Muscle of back (tissue), 11 donors: ENCODE results near the gene MORC2. TPM values are rescaled to one million over a fixed set of nuclear protein-coding genes. Genes with fewer than 3 reads are reported as not detected.

Experiments used
- DNase-seq, 3 donors: peaks; one replicate each; pipeline versions ENCODE4 v3.0.0 to v3.0.0-alpha.2; 2013
- polyA plus RNA-seq, 10 donors: library from polyadenylated mRNA; unstranded; fragments of 120-200 nt; gene quantifications; one replicate each; pipeline ENCODE4 v1.2.1, GENCODE V29; 2013; ENCODE audit not compliant: insufficient read length in 10 of 10

Gene MORC2
- polyA plus RNA-seq, 10 donors: 20.7 to 29.8 (median 24.8) TPM

GRCh38 chr22:30922151-30922611 lies 46.4 kb downstream of the MORC2 start:
- DNase-seq: peak; percentile 17 to 82 (median 58)

GRCh38 chr22:30921108-30921507 lies 47.5 kb downstream of the MORC2 start:
- DNase-seq: no peak

- peak; percentile 40 to 81 (median 67) for DNase-seq
Observed at GRCh38 chr22:30920407-30920806, 48.2 kb downstream of the MORC2 start.

GRCh38 chr22:30919973-30920372 lies 48.6 kb downstream of the MORC2 start:
- DNase-seq: no peak

GRCh38 chr22:30918761-30919160 lies 49.8 kb downstream of the MORC2 start:
- DNase-seq: no peak

GRCh38 chr22:30910358-30910757 lies 58.2 kb downstream of the MORC2 start:
- no peak for DNase-seq

- DNase-seq: no peak
Observed at GRCh38 chr22:30909306-30909705, 59.3 kb downstream of the MORC2 start.

- no peak for DNase-seq
Observed at GRCh38 chr22:30908051-30908461, 60.5 kb downstream of the MORC2 start.

GRCh38 chr22:30906946-30907345 lies 61.6 kb downstream of the MORC2 start:
- DNase-seq: no peak

GRCh38 chr22:30906411-30906810 lies 62.2 kb downstream of the MORC2 start:
- no peak for DNase-seq

GRCh38 chr22:30905696-30906341 lies 62.8 kb downstream of the MORC2 start:
- DNase-seq: no peak

GRCh38 chr22:30903876-30904460 lies 64.6 kb downstream of the MORC2 start:
- no peak for DNase-seq

GRCh38 chr22:30902496-30903357 lies 65.8 kb downstream of the MORC2 start:
- DNase-seq: no peak

- no peak for DNase-seq
Observed at GRCh38 chr22:30894371-30894740, 74.2 kb downstream of the MORC2 start.

- no peak for DNase-seq
Observed at GRCh38 chr22:30893434-30894370, 74.9 kb downstream of the MORC2 start.

- no peak for DNase-seq
Observed at GRCh38 chr22:30892731-30893221, 75.8 kb downstream of the MORC2 start.

GRCh38 chr22:30892286-30892685 lies 76.3 kb downstream of the MORC2 start:
- DNase-seq: no peak

- no peak for DNase-seq
Observed at GRCh38 chr22:30891781-30892180, 76.8 kb downstream of the MORC2 start.

- no peak for DNase-seq
Observed at GRCh38 chr22:30891443-30891755, 77.2 kb downstream of the MORC2 start.

- DNase-seq: no peak
Observed at GRCh38 chr22:30890686-30891442, 77.7 kb downstream of the MORC2 start.

GRCh38 chr22:30889996-30890480 lies 78.5 kb downstream of the MORC2 start:
- no peak for DNase-seq
